Panc1 (cell line): ENCODE measurements around the gene PARD3. TPM values are rescaled to one million over a fixed set of nuclear protein-coding genes. Genes with fewer than 3 reads are reported as not detected.

Experiments used
- ATAC-seq: fragments of 200-7000 bp; cut with Tn5 transposase; 2 replicates; pipeline ENCODE4 v1.9.1; 2020; ENCODE audit warnings: mild to moderate bottlenecking, moderate library complexity
- BruUV-seq: library from RNA; stranded (reverse); fragments of 400-500 nt; replicated peaks from 2 replicates; lab custom pipeline; 2021; lab: Mats Ljungman, UMichigan
- CTCF ChIA-PET: fragments of 300-600 bp; sonication (Branson Sonifier 250); formaldehyde crosslinking; loops from one replicate; lab custom pipeline; 2022; ENCODE audit warnings: antibody characterized with exemption; lab: Charles Lee
- POLR2A ChIA-PET: fragments of 300-600 bp; sonication (Branson Sonifier 250); formaldehyde crosslinking; loops from one replicate; lab custom pipeline; 2022; ENCODE audit warnings: antibody characterized with exemption; lab: Charles Lee
- DNase-seq: peaks from one replicate; pipeline ENCODE4 v3.0.0-alpha.2; 2010; ENCODE audit warnings: low read depth, low spot score
- H3K27ac ChIP-seq: 2 replicates; pipeline ENCODE4 v1.5.1; 2011; ENCODE audit warnings: mild to moderate bottlenecking, low read length, inconsistent platforms
- H3K27me3 ChIP-seq: fragments of 200-500 bp; sonication (Bioruptor generic); 2 replicates; pipeline ENCODE4 v1.6.0; 2014; ENCODE audit warnings: low read length, inconsistent platforms; ENCODE audit not compliant: control insufficient read depth, insufficient read depth
- H3K36me3 ChIP-seq: fragments of 200-500 bp; sonication (Bioruptor generic); 2 replicates; pipeline ENCODE4 v1.5.1; 2014; ENCODE audit warnings: inconsistent platforms, mild to moderate bottlenecking, low read length, moderate library complexity; ENCODE audit not compliant: control insufficient read depth, insufficient read depth
- H3K4me1 ChIP-seq: 2 replicates; pipeline ENCODE4 v1.5.1; 2011; ENCODE audit warnings: inconsistent platforms, mild to moderate bottlenecking, low read length, moderate library complexity; ENCODE audit not compliant: control insufficient read depth, insufficient read depth
- H3K4me3 ChIP-seq, 2 experiments: 2 replicates each; pipeline ENCODE4 v1.5.1; 2011 to 2012; ENCODE audit warnings: low read depth in 2 of 2, low read length in 2 of 2, mild to moderate bottlenecking in 2 of 2, inconsistent platforms in 1 of 2, moderate library complexity in 1 of 2
- H3K9me3 ChIP-seq: fragments of 200-500 bp; sonication (Bioruptor generic); 2 replicates; pipeline ENCODE4 v1.5.1; 2014; ENCODE audit warnings: low read depth, mild to moderate bottlenecking, inconsistent platforms, low read length, moderate library complexity; ENCODE audit not compliant: control insufficient read depth, insufficient read depth
- CTCF ChIP-seq: fragments of 450-650 bp; IDR thresholded peaks from 2 replicates; pipeline ENCODE4 v1.5.1; 2017; ENCODE audit warnings: mild to moderate bottlenecking
- POLR2AphosphoS5 ChIP-seq: IDR thresholded peaks from 2 replicates; pipeline ENCODE4 v1.6.1; 2012; ENCODE audit warnings: mild to moderate bottlenecking, low read depth, low read length, moderate library complexity
- REST ChIP-seq, 2 experiments: IDR thresholded peaks; 2 replicates each; pipeline ENCODE4 v1.6.1; 2011 to 2012; ENCODE audit warnings: low read depth in 2 of 2, control low read depth in 1 of 2, low read length in 1 of 2, mild to moderate bottlenecking in 1 of 2, moderate library complexity in 1 of 2; ENCODE audit not compliant: insufficient read depth in 1 of 2
- SIN3A ChIP-seq: IDR thresholded peaks from 2 replicates; pipeline ENCODE4 v1.6.1; 2012; ENCODE audit warnings: low read depth, mild to moderate bottlenecking, low read length, moderate library complexity, borderline replicate concordance; ENCODE audit not compliant: insufficient read depth
- TCF7L2 ChIP-seq: IDR thresholded peaks from 2 replicates; pipeline ENCODE4 v1.6.1; 2011; ENCODE audit warnings: mild to moderate bottlenecking, low read depth, low read length, inconsistent platforms
- in situ Hi-C: cut with HindIII; loops from 2 replicates; pipeline ENCODE4 v1.10.0; 2016; ENCODE audit warnings: low sequenced_read_pairs, low pct_unique_long_range_greater_than_20kb
- intact Hi-C: fragments of 100-400 bp; cut with micrococcal nuclease; formaldehyde crosslinking; loops from one replicate; pipeline ENCODE4 v1.10.0; 2022; ENCODE audit not compliant: unreplicated experiment
- total RNA-seq: library from RNA; stranded (reverse); gene quantifications from one replicate; pipeline ENCODE4 v1.2.1, GENCODE V29; 2021; ENCODE audit not compliant: unreplicated experiment

PARD3 gene
- total RNA-seq, 1 experiment from 2014 or later: 29.8 TPM

GRCh38 chr10:34495938-34496337, 319.2 kb downstream of the PARD3 start:
- no peak for DNase-seq

GRCh38 chr10:34494012-34494411, 321.1 kb downstream of the PARD3 start:
- CTCF ChIA-PET: no interaction called here
- Histone ChIP-seq H3K4me1 (no peaks in the 10 kb centered on the region), H3K9me3 (no peaks in the 10 kb centered on the region), H3K4me3 (no peak overlapping the region), H3K27ac (no peak overlapping the region), H3K36me3 (no peaks in the 10 kb centered on the region), H3K27me3 (no peaks in the 10 kb centered on the region)
- no peak for DNase-seq
- TF ChIP-seq CTCF: no peak
- TF ChIP-seq TCF7L2: no peak
- TF ChIP-seq REST (IDR thresholded peaks at IDR 0.05; ENCODE audit: insufficient read depth in 1 of 2, low read depth in 2 of 2, low read length in 1 of 2): no peak
- no peak for TF ChIP-seq POLR2AphosphoS5
- TF ChIP-seq SIN3A: no peak
- POLR2A ChIA-PET: no interaction called here
- BruUV-seq: no TSS peak
- in situ Hi-C loops: no loop called here
- intact Hi-C loops: no loop called here
- ATAC-seq: no peak

More at GRCh38 chr10:34495938-34496337, 319.2 kb downstream of the PARD3 start:
- no peaks in the 10 kb centered on the region for H3K27me3 ChIP-seq
- H3K9me3 ChIP-seq: no peaks in the 10 kb centered on the region
- TF ChIP-seq CTCF (no peak), SIN3A (no peak), POLR2AphosphoS5 (no peak), REST (IDR thresholded peaks at IDR 0.05; ENCODE audit: insufficient read depth in 1 of 2, low read depth in 2 of 2, low read length in 1 of 2) (no peak), TCF7L2 (no peak)
- no TSS peak for BruUV-seq
- no peak overlapping the region for H3K4me3 ChIP-seq
- no peaks in the 10 kb centered on the region for H3K36me3 ChIP-seq
- intact Hi-C loops (no loop called here), in situ Hi-C loops (no loop called here)
- no peak overlapping the region for H3K27ac ChIP-seq
- ChIA-PET POLR2A (no interaction called here), CTCF (no interaction called here)
- no peak for ATAC-seq
- H3K4me1 ChIP-seq: no peaks in the 10 kb centered on the region
